ENCODE results near the gene AXL. TPM values are rescaled to one million over a fixed set of nuclear protein-coding genes. Genes with fewer than 3 reads are reported as not detected.

The AXL gene
- total and polyA plus RNA-seq, 2 of the 13 experiments (the other 11 are each of a cell fraction or from before 2014, with no cell fraction given), result 0.71 to 5.9 TPM

DNA sequence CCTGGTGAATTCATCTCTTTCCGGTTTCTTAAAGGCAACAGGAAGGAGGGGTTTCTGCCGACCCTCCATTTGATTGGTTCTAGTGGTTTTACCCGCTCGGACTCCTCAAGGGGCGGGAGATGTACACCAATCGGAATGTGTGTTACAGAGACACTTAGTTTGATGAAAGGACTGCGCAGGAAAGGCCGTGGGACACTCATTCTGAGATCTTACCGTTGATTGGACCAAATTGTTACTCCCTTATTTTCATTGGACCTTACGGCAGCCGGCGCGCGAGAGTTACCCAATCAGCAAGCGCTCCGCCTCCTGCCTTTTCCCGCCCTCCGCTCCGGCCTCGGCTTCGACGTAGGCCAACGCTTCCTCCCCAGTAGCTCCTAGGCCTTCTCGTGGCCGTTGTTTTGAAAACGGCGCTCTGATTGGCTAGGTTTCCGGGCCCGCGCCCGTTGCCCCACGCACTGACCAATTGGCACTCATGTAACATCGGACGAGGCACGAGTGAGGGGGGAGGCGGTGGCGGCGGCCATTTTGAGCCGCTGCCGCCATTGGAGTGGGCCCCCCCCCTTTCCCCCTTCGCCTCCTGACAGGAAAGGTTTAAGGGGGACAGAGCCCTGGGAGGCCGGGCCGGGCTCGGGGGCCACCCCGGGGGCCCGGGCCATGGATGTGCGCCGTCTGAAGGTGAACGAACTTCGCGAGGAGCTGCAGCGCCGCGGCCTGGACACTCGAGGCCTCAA, 45.0 kb downstream of the AXL start, which contains the start of gene HNRNPUL1 (continued):
- no peak for TF ChIP-seq ZNF512B (CRISPR knock-in tag; IDR thresholded peaks at IDR 0.05; ENCODE audit: borderline replicate concordance)
- peak; percentile 36; the same call in 1 of the 2 replicates for TF ChIP-seq ZNF784 (CRISPR knock-in tag; IDR thresholded peaks at IDR 0.05; ENCODE audit: borderline replicate concordance)
- no peak for TF ChIP-seq AHR (CRISPR knock-in tag; IDR thresholded peaks at IDR 0.05)
- TF ChIP-seq ZNF30 (CRISPR knock-in tag; IDR thresholded peaks at IDR 0.05), result no peak; the same call in 1 of the 2 replicates
- TF ChIP-seq ATF4 (CRISPR knock-in tag; IDR thresholded peaks at IDR 0.05), result peak in 1 of 2 experiments; percentile 66; a peak in 1 of 4 replicates
- 0 out of 2 replicates have a peak, but pooled peaks have one; percentile 27 for TF ChIP-seq PAXIP1 (CRISPR knock-in tag; conservative IDR thresholded peaks at IDR 0.05)
- TF ChIP-seq ELK4 (CRISPR knock-in tag; IDR thresholded peaks at IDR 0.05; ENCODE audit: borderline replicate concordance), result no peak
- no peak for TF ChIP-seq GPN1 (CRISPR knock-in tag; IDR thresholded peaks at IDR 0.05; ENCODE audit: borderline replicate concordance)
- TF ChIP-seq, protein P1, sequence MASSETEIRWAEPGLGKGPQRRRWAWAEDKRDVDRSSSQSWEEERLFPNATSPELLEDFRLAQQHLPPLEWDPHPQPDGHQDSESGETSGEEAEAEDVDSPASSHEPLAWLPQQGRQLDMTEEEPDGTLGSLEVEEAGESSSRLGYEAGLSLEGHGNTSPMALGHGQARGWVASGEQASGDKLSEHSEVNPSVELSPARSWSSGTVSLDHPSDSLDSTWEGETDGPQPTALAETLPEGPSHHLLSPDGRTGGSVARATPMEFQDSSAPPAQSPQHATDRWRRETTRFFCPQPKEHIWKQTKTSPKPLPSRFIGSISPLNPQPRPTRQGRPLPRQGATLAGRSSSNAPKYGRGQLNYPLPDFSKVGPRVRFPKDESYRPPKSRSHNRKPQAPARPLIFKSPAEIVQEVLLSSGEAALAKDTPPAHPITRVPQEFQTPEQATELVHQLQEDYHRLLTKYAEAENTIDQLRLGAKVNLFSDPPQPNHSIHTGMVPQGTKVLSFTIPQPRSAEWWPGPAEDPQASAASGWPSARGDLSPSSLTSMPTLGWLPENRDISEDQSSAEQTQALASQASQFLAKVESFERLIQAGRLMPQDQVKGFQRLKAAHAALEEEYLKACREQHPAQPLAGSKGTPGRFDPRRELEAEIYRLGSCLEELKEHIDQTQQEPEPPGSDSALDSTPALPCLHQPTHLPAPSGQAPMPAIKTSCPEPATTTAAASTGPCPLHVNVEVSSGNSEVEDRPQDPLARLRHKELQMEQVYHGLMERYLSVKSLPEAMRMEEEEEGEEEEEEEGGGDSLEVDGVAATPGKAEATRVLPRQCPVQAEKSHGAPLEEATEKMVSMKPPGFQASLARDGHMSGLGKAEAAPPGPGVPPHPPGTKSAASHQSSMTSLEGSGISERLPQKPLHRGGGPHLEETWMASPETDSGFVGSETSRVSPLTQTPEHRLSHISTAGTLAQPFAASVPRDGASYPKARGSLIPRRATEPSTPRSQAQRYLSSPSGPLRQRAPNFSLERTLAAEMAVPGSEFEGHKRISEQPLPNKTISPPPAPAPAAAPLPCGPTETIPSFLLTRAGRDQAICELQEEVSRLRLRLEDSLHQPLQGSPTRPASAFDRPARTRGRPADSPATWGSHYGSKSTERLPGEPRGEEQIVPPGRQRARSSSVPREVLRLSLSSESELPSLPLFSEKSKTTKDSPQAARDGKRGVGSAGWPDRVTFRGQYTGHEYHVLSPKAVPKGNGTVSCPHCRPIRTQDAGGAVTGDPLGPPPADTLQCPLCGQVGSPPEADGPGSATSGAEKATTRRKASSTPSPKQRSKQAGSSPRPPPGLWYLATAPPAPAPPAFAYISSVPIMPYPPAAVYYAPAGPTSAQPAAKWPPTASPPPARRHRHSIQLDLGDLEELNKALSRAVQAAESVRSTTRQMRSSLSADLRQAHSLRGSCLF (CRISPR knock-in tag; IDR thresholded peaks at IDR 0.05; ENCODE audit: borderline replicate concordance), result no peak
- no peak for TF ChIP-seq U2AF2 (IDR thresholded peaks at IDR 0.05; ENCODE audit: low read depth, low read length)
- no peak for TF ChIP-seq TSC22D2 (CRISPR knock-in tag; IDR thresholded peaks at IDR 0.05; ENCODE audit: borderline replicate concordance)
- peak; percentile 87; the same call in 1 of the 2 replicates for TF ChIP-seq FOXK1 (CRISPR knock-in tag; IDR thresholded peaks at IDR 0.05; ENCODE audit: borderline replicate concordance, low read depth)

All from HepG2 (cell line).